ENCODE results near the gene WDFY1.

The WDFY1 gene

GRCh38 chr2:223944703-223945531, at the start of gene WDFY1:
Gene WDFY1, minus strand, starts transcription at chr2:223945335. Its CDS starts 51 bp downstream, at chr2:223945284.
- peak; percentile 79 for DNase-seq

GRCh38 chr2:223994562-223995162, 49.5 kb upstream of the WDFY1 start:
- no peak for DNase-seq

GRCh38 chr2:223993634-223994232, 48.6 kb upstream of the WDFY1 start:
- DNase-seq: no peak

GRCh38 chr2:223991611-223992010, 46.5 kb upstream of the WDFY1 start:
- DNase-seq: no peak

- DNase-seq: no peak
These were observed 44.7 kb upstream of the WDFY1 start for GRCh38 chr2:223989856-223990232.

GRCh38 chr2:223989206-223989855, 44.2 kb upstream of the WDFY1 start:
- no peak for DNase-seq

GRCh38 chr2:223981241-223981640, 36.1 kb upstream of the WDFY1 start:
- no peak for DNase-seq

GRCh38 chr2:223980803-223981202, 35.7 kb upstream of the WDFY1 start:
- no peak for DNase-seq

GRCh38 chr2:223980397-223980735, 35.2 kb upstream of the WDFY1 start:
- DNase-seq: no peak

- no peak for DNase-seq
These were observed 34.7 kb upstream of the WDFY1 start for GRCh38 chr2:223979730-223980396.

- DNase-seq: no peak
These were observed 33.3 kb upstream of the WDFY1 start for GRCh38 chr2:223978451-223978850.

- no peak for DNase-seq
These were observed 31.6 kb upstream of the WDFY1 start for GRCh38 chr2:223976635-223977226.

- no peak for DNase-seq
These were observed 28.5 kb upstream of the WDFY1 start for GRCh38 chr2:223973606-223974005.

GRCh38 chr2:223972656-223973102, 27.5 kb upstream of the WDFY1 start:
- DNase-seq: no peak

GRCh38 chr2:223971731-223972130, 26.6 kb upstream of the WDFY1 start:
- no peak for DNase-seq

- no peak for DNase-seq
These were observed 25.4 kb upstream of the WDFY1 start for GRCh38 chr2:223970343-223971128.

GRCh38 chr2:223969856-223970255, 24.7 kb upstream of the WDFY1 start:
- no peak for DNase-seq

- DNase-seq: no peak
These were observed 24.2 kb upstream of the WDFY1 start for GRCh38 chr2:223969315-223969714.

GRCh38 chr2:223967981-223968380, 22.8 kb upstream of the WDFY1 start:
- no peak for DNase-seq

- DNase-seq: no peak
These were observed 14.6 kb upstream of the WDFY1 start for GRCh38 chr2:223959688-223960087.

GRCh38 chr2:223957092-223957851, 12.1 kb upstream of the WDFY1 start, which contains the start of gene MRPL44:
Gene MRPL44, plus strand, starts transcription at chr2:223957463. Its CDS starts 10 bp downstream, at chr2:223957473.
- DNase-seq: peak; percentile 88
